B cell (primary cell): ENCODE data around the gene DPP10. TPM values are rescaled to one million over a fixed set of nuclear protein-coding genes. Genes with fewer than 3 reads are reported as not detected.

ENCODE experiments used
- ATAC-seq: fragments of 200-7000 bp; cut with Tn5 transposase; one replicate; pipeline ENCODE4 v1.10.0; 2021; ENCODE audit warnings: low read depth, mild to moderate bottlenecking, moderate number of reproducible peaks, moderate library complexity
- CTCF ChIA-PET: fragments of 350-600 bp; sonication (Branson Sonifier 250); formaldehyde crosslinking; loops from one replicate; lab custom pipeline; 2021; ENCODE audit warnings: antibody characterized with exemption, inconsistent platforms; lab: Charles Lee
- POLR2A ChIA-PET: fragments of 350-600 bp; sonication (Branson Sonifier 250); formaldehyde crosslinking; loops from one replicate; lab custom pipeline; 2021; ENCODE audit warnings: antibody characterized with exemption; lab: Charles Lee
- DNase-seq: peaks from one replicate; pipeline ENCODE4 v3.0.0; 2013
- H2AFZ ChIP-seq: 2 replicates; pipeline ENCODE4 v1.6.1; 2012; ENCODE audit warnings: mild to moderate bottlenecking, low read depth, low read length; ENCODE audit not compliant: insufficient read depth, poor library complexity, severe bottlenecking
- H3K27ac ChIP-seq, 2 donors: 1 replicate in 1 of 2; 2 replicates in 1 of 2; pipeline ENCODE4 v1.5.1; 2012 to 2013; ENCODE audit warnings: low read length in 2 of 2, mild to moderate bottlenecking in 2 of 2, moderate library complexity in 1 of 2
- H3K27me3 ChIP-seq, 4 experiments: fragments of 200-600 bp in 1 of 4; sonication (generic) in 1 of 4; replicated peaks in 1 of 4; 1 replicate in 2 of 4; 2 replicates in 2 of 4; pipeline versions ENCODE4 v1.6.1 to v1.7.0; 2013 to 2016; ENCODE audit warnings: low read length in 3 of 4, mild to moderate bottlenecking in 2 of 4, mixed read lengths in 1 of 4, moderate library complexity in 1 of 4; ENCODE audit not compliant: insufficient read depth in 4 of 4, control insufficient read depth in 3 of 4; ENCODE audit errors: control extremely low read depth in 1 of 4
- H3K36me3 ChIP-seq, 2 experiments: replicated peaks in 1 of 2; 1 replicate in 1 of 2; 2 replicates in 1 of 2; pipeline versions ENCODE4 v1.6.1 to v1.7.1; 2013; ENCODE audit warnings: low read length in 1 of 2; ENCODE audit not compliant: insufficient read depth in 2 of 2, control insufficient read depth in 1 of 2; ENCODE audit errors: control extremely low read depth in 1 of 2, extremely low read depth in 1 of 2
- H3K4me1 ChIP-seq, 2 donors: fragments of 200-600 bp in 1 of 2; sonication (generic) in 1 of 2; 1 replicate in 1 of 2; 2 replicates in 1 of 2; pipeline versions ENCODE4 v1.5.1 to v1.6.1; 2013 to 2017; ENCODE audit warnings: low read length in 2 of 2; ENCODE audit not compliant: control insufficient read depth in 2 of 2, insufficient read depth in 2 of 2
- H3K4me2 ChIP-seq: replicated peaks from 2 replicates; pipeline ENCODE3; 2012; ENCODE audit warnings: mild to moderate bottlenecking, low read depth, low read length; ENCODE audit not compliant: poor library complexity, severe bottlenecking
- H3K4me3 ChIP-seq, 5 experiments: fragments of 200-600 bp in 1 of 5; sonication (generic) in 1 of 5; 1 replicate in 3 of 5; 2 replicates in 2 of 5; pipeline versions ENCODE4 v1.5.1 to v1.7.0; 2011 to 2016; ENCODE audit warnings: low read length in 4 of 5, mild to moderate bottlenecking in 4 of 5, low read depth in 2 of 5, control low read depth in 1 of 5, moderate library complexity in 1 of 5; ENCODE audit not compliant: insufficient read depth in 1 of 5; ENCODE audit errors: control extremely low read depth in 1 of 5, extremely low read depth in 1 of 5
- H3K79me2 ChIP-seq: fragments of 200-600 bp; sonication (generic); one replicate; pipeline ENCODE4 v1.6.0; 2016; ENCODE audit warnings: low read length; ENCODE audit not compliant: control insufficient read depth, insufficient read depth
- H3K9ac ChIP-seq: fragments of 200-600 bp; sonication (generic); 2 replicates; pipeline ENCODE4 v1.6.1; 2017; ENCODE audit warnings: mild to moderate bottlenecking, low read length, moderate library complexity
- H3K9me3 ChIP-seq, 3 donors: one replicate each; pipeline versions ENCODE4 v1.6.1 to v1.7.1; 2013; ENCODE audit warnings: low read length in 2 of 3; ENCODE audit not compliant: control insufficient read depth in 2 of 3, insufficient read depth in 1 of 3; ENCODE audit errors: control extremely low read depth in 1 of 3
- H4K20me1 ChIP-seq: 2 replicates; pipeline ENCODE4 v1.6.0; 2012; ENCODE audit warnings: mild to moderate bottlenecking, low read length; ENCODE audit not compliant: insufficient read depth, control insufficient read depth, poor library complexity, severe bottlenecking
- H3K27ac Mint-ChIP-seq: one replicate; pipeline ENCODE4 v1.8.0; 2021; ENCODE audit warnings: mixed read lengths
- H3K27me3 Mint-ChIP-seq: one replicate; pipeline ENCODE4 v1.8.0; 2021; ENCODE audit warnings: mixed read lengths
- H3K4me1 Mint-ChIP-seq: one replicate; pipeline ENCODE4 v1.8.0; 2021; ENCODE audit warnings: mixed read lengths
- H3K4me3 Mint-ChIP-seq: one replicate; pipeline ENCODE4 v1.8.0; 2021; ENCODE audit warnings: mixed read lengths
- H3K9me3 Mint-ChIP-seq: one replicate; pipeline ENCODE4 v1.8.0; 2022; ENCODE audit warnings: mixed read lengths; ENCODE audit not compliant: insufficient read depth
- CTCF ChIP-seq: fragments of 200-600 bp; IDR thresholded peaks from one replicate; pipeline ENCODE4 v1.8.0; 2022; ENCODE audit warnings: antibody characterized with exemption, mild to moderate bottlenecking
- EZH2 ChIP-seq: IDR thresholded peaks from 2 replicates; pipeline ENCODE4 v1.6.1; 2012; ENCODE audit warnings: borderline replicate concordance, low read depth, mild to moderate bottlenecking, moderate library complexity, low read length; ENCODE audit not compliant: insufficient read depth, poor library complexity, severe bottlenecking
- WGBS: methylation state at CpG from one replicate; pipeline ENCODE4 v1.1.5; 2013; ENCODE audit warnings: missing lambda C conversion rate; ENCODE audit not compliant: insufficient coverage; 5-methylcytosine and 5-hydroxymethylcytosine counted together
- intact Hi-C: fragments of 100-400 bp; cut with micrococcal nuclease; formaldehyde crosslinking; loops from one replicate; pipeline ENCODE4 v1.10.0; 2022
- polyA plus RNA-seq: library from polyadenylated mRNA; depleted of rRNA; stranded (reverse); fragments of >200 nt; gene quantifications from 2 replicates; pipeline ENCODE4 v1.2.3, GENCODE V29; 2012
- total RNA-seq, 2 donors: library from RNA; stranded (reverse); fragments of 120-200 nt in 1 of 2; gene quantifications; 1 replicate in 1 of 2; 2 replicates in 1 of 2; pipeline versions ENCODE4 v1.2.3 to v1.2.4, GENCODE V29; 2013 to 2022

Gene DPP10
- total and polyA plus RNA-seq, 2 donors (not counting 1 experiment from before 2014, with no cell fraction given): not detected

- DNase-seq (no peak), ATAC-seq (no peak)
- CTCF ChIA-PET: no interaction called here
- Mint-ChIP-seq H3K4me3 (no peak overlapping the region), H3K27me3 (no peaks in the 10 kb centered on the region), H3K27ac (no peak overlapping the region), H3K4me1 (no peaks in the 10 kb centered on the region), H3K9me3 (no peaks in the 10 kb centered on the region)
- no CpG with 5 or more reads among the region's 2 CpGs for WGBS
- Histone ChIP-seq H4K20me1 (no peaks in the 10 kb centered on the region), H3K9ac (no peak overlapping the region), H3K79me2 (no peaks in the 10 kb centered on the region), H2AFZ (no peak overlapping the region), H3K4me1 (no peaks in the 10 kb centered on the region), H3K27me3 (no peaks in the 10 kb centered on the region), H3K27ac (no peak overlapping the region), H3K4me3 (no peak overlapping the region), H3K4me2 (no peak overlapping the region), H3K9me3 (no peaks in the 10 kb centered on the region), H3K36me3 (no peaks in the 10 kb centered on the region)
- POLR2A ChIA-PET: no interaction called here
- no peak for TF ChIP-seq EZH2
- TF ChIP-seq CTCF: no peak
- intact Hi-C loops: no loop called here
Measured at GRCh38 chr2:115774361-115774760, 1331.9 kb downstream of the DPP10 start.

- WGBS: no CpG with 5 or more reads among the region's 2 CpGs
- H4K20me1 ChIP-seq: no peaks in the 10 kb centered on the region
- H3K27me3 ChIP-seq: no peaks in the 10 kb centered on the region
- H3K9me3 ChIP-seq: no peaks in the 10 kb centered on the region
- no peaks in the 10 kb centered on the region for H3K36me3 ChIP-seq
- intact Hi-C loops: no loop called here
- no peak overlapping the region for H2AFZ ChIP-seq
- no peak overlapping the region for H3K4me3 ChIP-seq
- ATAC-seq (no peak), DNase-seq (no peak)
- no peaks in the 10 kb centered on the region for H3K79me2 ChIP-seq
- H3K27ac ChIP-seq: no peak overlapping the region
- Mint-ChIP-seq H3K4me3 (no peak overlapping the region), H3K27ac (no peak overlapping the region), H3K9me3 (no peaks in the 10 kb centered on the region), H3K4me1 (no peaks in the 10 kb centered on the region), H3K27me3 (no peaks in the 10 kb centered on the region)
- H3K4me2 ChIP-seq: no peak overlapping the region
- CTCF ChIA-PET: no interaction called here
- no peaks in the 10 kb centered on the region for H3K4me1 ChIP-seq
- TF ChIP-seq CTCF (no peak), EZH2 (no peak)
- H3K9ac ChIP-seq: no peak overlapping the region
- POLR2A ChIA-PET: no interaction called here
Measured at GRCh38 chr2:115779085-115779632, 1336.7 kb downstream of the DPP10 start.
